ENCODE measurements around the gene CHRNE.

CHRNE gene

GRCh38 chr17:4893272-4893671 is 9.6 kb downstream of the CHRNE start:
- H3K4me3 ChIP-seq (ENCODE audit: low read length): no peak overlapping the region
- DNase-seq (ENCODE audit: low read depth): no peak
- TF ChIP-seq CTCF (IDR thresholded peaks at IDR 0.05; ENCODE audit: insufficient read depth, low read depth, low read length, missing control alignments): no peak

- no peak for DNase-seq (ENCODE audit: low read depth)
- no peak for TF ChIP-seq CTCF (IDR thresholded peaks at IDR 0.05; ENCODE audit: insufficient read depth, low read depth, low read length, missing control alignments)
- H3K4me3 ChIP-seq (ENCODE audit: low read length): no peak overlapping the region
Measured at GRCh38 chr17:4892499-4893221, 10.2 kb downstream of the CHRNE start.

GRCh38 chr17:4891411-4892410 is 11.2 kb downstream of the CHRNE start:
- no peak overlapping the region for H3K4me3 ChIP-seq (ENCODE audit: low read length)
- no peak for DNase-seq (ENCODE audit: low read depth)
- no peak for TF ChIP-seq CTCF (IDR thresholded peaks at IDR 0.05; ENCODE audit: insufficient read depth, low read depth, low read length, missing control alignments)

GRCh38 chr17:4887581-4887980 is 15.3 kb downstream of the CHRNE start:
- H3K4me3 ChIP-seq (ENCODE audit: low read length): no peak overlapping the region
- no peak for DNase-seq (ENCODE audit: low read depth)
- no peak for TF ChIP-seq CTCF (IDR thresholded peaks at IDR 0.05; ENCODE audit: insufficient read depth, low read depth, low read length, missing control alignments)

GRCh38 chr17:4886830-4887229 is 16.1 kb downstream of the CHRNE start:
- no peak for DNase-seq (ENCODE audit: low read depth)
- TF ChIP-seq CTCF (IDR thresholded peaks at IDR 0.05; ENCODE audit: insufficient read depth, low read depth, low read length, missing control alignments): no peak
- no peak overlapping the region for H3K4me3 ChIP-seq (ENCODE audit: low read length)

- H3K4me3 ChIP-seq (ENCODE audit: low read length): no peak overlapping the region
- DNase-seq (ENCODE audit: low read depth): no peak
- TF ChIP-seq CTCF (IDR thresholded peaks at IDR 0.05; ENCODE audit: insufficient read depth, low read depth, low read length, missing control alignments): no peak
Measured at GRCh38 chr17:4884489-4884888, 18.4 kb downstream of the CHRNE start.

All from epithelial cell of esophagus (primary cell).